GM12878 (cell line): ENCODE data around the gene CCDC3. TPM values are rescaled to one million over a fixed set of nuclear protein-coding genes. Genes with fewer than 3 reads are reported as not detected.

Source experiments
- ATAC-seq: fragments of 200-7000 bp; cut with Tn5 transposase; 3 replicates; pipeline ENCODE4 v1.9.1; 2020; ENCODE audit warnings: mild to moderate bottlenecking, moderate library complexity
- BruUV-seq: library from RNA; stranded (reverse); fragments of 400-500 nt; replicated peaks from 2 replicates; lab custom pipeline; 2021; lab: Mats Ljungman, UMichigan
- CTCF ChIA-PET: fragments of 300-600 bp; sonication (Branson Sonifier 250); formaldehyde crosslinking; extraction: SDS; loops from one replicate; lab custom pipeline; 2021; ENCODE audit warnings: inconsistent platforms; lab: Yijun Ruan, JAX
- POLR2A ChIA-PET: fragments of 350-600 bp; formaldehyde crosslinking; extraction: SDS; loops from one replicate; lab custom pipeline; 2021; ENCODE audit warnings: inconsistent platforms; lab: Charles Lee
- RAD21 ChIA-PET: fragments of 300-600 bp; sonication (Branson Sonifier 250); formaldehyde crosslinking; loops from one replicate; lab custom pipeline; 2023; ENCODE audit warnings: antibody characterized with exemption; ENCODE audit not compliant: unreplicated experiment; lab: Charles Lee
- SMC1A ChIA-PET: fragments of 300-600 bp; sonication (Branson Sonifier 250); formaldehyde crosslinking; loops from one replicate; lab custom pipeline; 2023; ENCODE audit not compliant: unreplicated experiment, uncharacterized antibody; lab: Charles Lee
- DNase-seq: peaks from one replicate; pipeline ENCODE4 v3.0.0-alpha.2; 2011; ENCODE audit warnings: low read depth, low spot score
- FAIRE-seq: peaks from 3 replicates; lab custom pipeline; 2011; peaks lifted over from hg19 to GRCh38; lab: Jason Lieb, UNC
- H2AFZ ChIP-seq: 2 replicates; pipeline ENCODE4 v1.6.0; 2011; ENCODE audit warnings: low read depth, low read length, control low read depth; ENCODE audit not compliant: control insufficient read depth
- H3K27ac ChIP-seq: 2 replicates; pipeline ENCODE4 v1.5.1; 2011; ENCODE audit warnings: control low read depth; ENCODE audit not compliant: control insufficient read depth, insufficient read depth
- H3K27me3 ChIP-seq, 2 experiments: replicated peaks in 1 of 2; 2 replicates each; pipeline versions ENCODE4 v1.6.0 to v1.6.1; 2011; ENCODE audit warnings: low read length in 1 of 2; ENCODE audit not compliant: control insufficient read depth in 2 of 2, insufficient read depth in 2 of 2
- H3K36me3 ChIP-seq, 2 experiments: 2 replicates each; pipeline ENCODE4 v1.5.1; 2011; ENCODE audit warnings: low read length in 1 of 2; ENCODE audit not compliant: control insufficient read depth in 2 of 2, insufficient read depth in 2 of 2
- H3K4me1 ChIP-seq: 2 replicates; pipeline ENCODE4 v1.6.1; 2011; ENCODE audit warnings: mild to moderate bottlenecking, low read length, moderate library complexity, mixed read lengths; ENCODE audit not compliant: control insufficient read depth, insufficient read depth
- H3K4me2 ChIP-seq: 2 replicates; pipeline ENCODE4 v1.6.0; 2011; ENCODE audit warnings: control low read depth; ENCODE audit not compliant: control insufficient read depth, insufficient read depth
- H3K4me3 ChIP-seq: fragments of 200-600 bp; sonication (generic); 2 replicates; pipeline ENCODE4 v1.5.1; 2016
- H3K79me2 ChIP-seq: 2 replicates; pipeline ENCODE4 v1.6.0; 2011; ENCODE audit warnings: low read length; ENCODE audit not compliant: control insufficient read depth, insufficient read depth
- H3K9ac ChIP-seq: 2 replicates; pipeline ENCODE4 v1.8.0; 2011; ENCODE audit warnings: low read length, control low read depth, mixed read lengths; ENCODE audit not compliant: control insufficient read depth, insufficient read depth
- H3K9me3 ChIP-seq: replicated peaks from 3 replicates; pipeline ENCODE4 v1.5.1; 2011; ENCODE audit warnings: mild to moderate bottlenecking, low read length; ENCODE audit not compliant: control insufficient read depth, insufficient read depth
- H4K20me1 ChIP-seq: 2 replicates; pipeline ENCODE4 v1.6.0; 2011; ENCODE audit not compliant: control insufficient read depth, insufficient read depth
- CBX3 ChIP-seq: fragments of 200-600 bp; sonication (generic); IDR thresholded peaks from 2 replicates; pipeline ENCODE4 v1.6.1; 2016; ENCODE audit warnings: low read depth, borderline replicate concordance
- CHD2 ChIP-seq: IDR thresholded peaks from 2 replicates; pipeline ENCODE4 v1.6.1; 2011; ENCODE audit warnings: low read depth, low read length, improper control_type of control experiment, borderline replicate concordance
- SKIL ChIP-seq: fragments of 450-650 bp; IDR thresholded peaks from 2 replicates; pipeline ENCODE4 v1.6.1; 2017; ENCODE audit warnings: mild to moderate bottlenecking, low read depth, inconsistent platforms; ENCODE audit not compliant: poor library complexity, severe bottlenecking
- TBL1XR1 ChIP-seq: IDR thresholded peaks from 2 replicates; pipeline ENCODE4 v1.6.1; 2012; ENCODE audit warnings: low read depth, low read length, improper control_type of control experiment
- WGBS: methylation state at CpG from one replicate; pipeline ENCODE4 v1.1.6; 2016; ENCODE audit warnings: low lambda C conversion rate; ENCODE audit not compliant: insufficient replicate concordance, insufficient coverage; ENCODE audit errors: missing lambda C conversion rate; 5-methylcytosine and 5-hydroxymethylcytosine counted together
- in situ Hi-C: fragments of 300-500 bp; cut with MboI; formaldehyde crosslinking; loops from 9 replicates; pipeline ENCODE4 v1.14.3; 2018; ENCODE audit warnings: mixed read lengths
- intact Hi-C: fragments of 100-400 bp; cut with micrococcal nuclease; formaldehyde crosslinking; loops from one replicate; pipeline ENCODE4 v1.14.2; 2022; ENCODE audit not compliant: unreplicated experiment
- polyA plus RNA-seq, 11 experiments: library from polyadenylated mRNA; depleted of rRNA in 4 of 11; unstranded in 6 of 11; stranded (reverse) in 5 of 11; fragments of >200 nt; fragmentation: Nextera tagmentation in 4 of 11; fragmentation: Illumina TruSeq in 1 of 11; extraction: Ambion mirVana in 4 of 11; extraction: Trizol in 1 of 11; gene quantifications; 1 replicate in 1 of 11; 2 replicates in 10 of 11; pipeline versions ENCODE4 v1.2.1 to v1.2.3, GENCODE V29; 2011 to 2016; ENCODE audit warnings: inconsistent platforms in 2 of 11, missing spikeins in 2 of 11, low read depth in 1 of 11
- total RNA-seq, 4 experiments: library from RNA; depleted of rRNA in 3 of 4; stranded (reverse); fragments of >200 nt in 3 of 4; fragmentation: Illumina TruSeq in 1 of 4; extraction: Trizol in 1 of 4; gene quantifications; 2 replicates each; pipeline versions ENCODE4 v1.2.1 to v1.2.3, GENCODE V29; 2013 to 2021

The CCDC3 gene
- total and polyA plus RNA-seq, 10 of the 15 experiments (the other 5 are each of a cell fraction or from before 2014, with no cell fraction given), result 0.08 TPM; not detected in 9

- H3K79me2 ChIP-seq, result no peaks in the 10 kb centered on the region
- no peak for FAIRE-seq
- H2AFZ ChIP-seq, result no peak overlapping the region
- no peak overlapping the region for H3K9ac ChIP-seq
- H4K20me1 ChIP-seq, result no peaks in the 10 kb centered on the region
- BruUV-seq, result no TSS peak
- no peaks in the 10 kb centered on the region for H3K36me3 ChIP-seq
- no peak for ATAC-seq
- RAD21 ChIA-PET, result no interaction called here
- in situ Hi-C loops (no loop called here), intact Hi-C loops (no loop called here)
- H3K27ac ChIP-seq, result no peak overlapping the region
- SMC1A ChIA-PET, result no interaction called here
- POLR2A ChIA-PET, result no interaction called here
- CTCF ChIA-PET, result interaction anchor here (1.4 kb wide), 1 partner anchor 58 kb away, joined by 3 read pairs; no protein-coding TSS in a partner anchor
- DNase-seq, result no peak
- no peaks in the 10 kb centered on the region; the same call in 2 of the 3 replicates for H3K9me3 ChIP-seq
- H3K4me1 ChIP-seq, result no peaks in the 10 kb centered on the region
- WGBS, result 19% methylated on average over 3 of the region's 3 CpGs
- H3K4me2 ChIP-seq, result no peak overlapping the region
- TF ChIP-seq CBX3 (no peak), SKIL (no peak), CHD2 (no peak)
- no peaks in the 10 kb centered on the region; a peak in 2 of 4 replicates for H3K27me3 ChIP-seq
- no peak overlapping the region for H3K4me3 ChIP-seq
Observed at GRCh38 chr10:12962556-12962955, 39.0 kb downstream of the CCDC3 start.

GRCh38 chr10:12961416-12962205, 39.9 kb downstream of the CCDC3 start:
- no TSS peak for BruUV-seq
- Histone ChIP-seq H3K27me3 (no peaks in the 10 kb centered on the region; a peak in 2 of 4 replicates), H3K36me3 (no peaks in the 10 kb centered on the region), H3K4me3 (no peak overlapping the region), H3K9ac (no peak overlapping the region), H3K79me2 (no peaks in the 10 kb centered on the region), H4K20me1 (no peaks in the 10 kb centered on the region), H2AFZ (no peak overlapping the region), H3K4me2 (no peak overlapping the region), H3K9me3 (no peaks in the 10 kb centered on the region), H3K27ac (no peak overlapping the region), H3K4me1 (no peaks in the 10 kb centered on the region)
- FAIRE-seq (no peak), DNase-seq (no peak), ATAC-seq (no peak)
- POLR2A ChIA-PET, result no interaction called here
- in situ Hi-C loops (no loop called here), intact Hi-C loops (no loop called here)
- TF ChIP-seq TBL1XR1, result no peak
- RAD21 ChIA-PET, result no interaction called here
- CTCF ChIA-PET, result interaction anchor here (1.4 kb wide), 1 partner anchor 57 kb away, joined by 3 read pairs; no protein-coding TSS in a partner anchor
- SMC1A ChIA-PET, result no interaction called here
- 39% methylated on average over 7 of the region's 7 CpGs for WGBS
